Common myeloid progenitor, CD34-positive (primary cell): ENCODE results near the gene FANCC.

Source experiments
- CTCF ChIA-PET: fragments of 350-600 bp; sonication (Branson Sonifier 250); formaldehyde crosslinking; loops from one replicate; lab custom pipeline; 2021; ENCODE audit warnings: antibody characterized with exemption; lab: Charles Lee
- POLR2A ChIA-PET: fragments of 350-600 bp; sonication (Branson Sonifier 250); formaldehyde crosslinking; loops from one replicate; lab custom pipeline; 2021; ENCODE audit warnings: antibody characterized with exemption; lab: Charles Lee
- DNase-seq, 3 donors: peaks; one replicate each; pipeline versions ENCODE4 v3.0.0 to v3.0.0-alpha.2; 2013
- H3K27ac ChIP-seq, 2 experiments: 1 replicate in 1 of 2; 2 replicates in 1 of 2; pipeline ENCODE4 v1.7.0; 2013; ENCODE audit warnings: inconsistent platforms in 2 of 2, low read length in 2 of 2, mild to moderate bottlenecking in 2 of 2, low read depth in 1 of 2, moderate library complexity in 1 of 2; ENCODE audit not compliant: severe bottlenecking in 2 of 2, insufficient read depth in 1 of 2, poor library complexity in 1 of 2
- H3K27me3 ChIP-seq, 5 experiments: replicated peaks in 2 of 5; 1 replicate in 3 of 5; 2 replicates in 2 of 5; pipeline versions ENCODE4 v1.6.1 to v1.7.0; 2013; ENCODE audit warnings: low read length in 4 of 5, mild to moderate bottlenecking in 2 of 5, moderate library complexity in 2 of 5, inconsistent platforms in 1 of 5; ENCODE audit not compliant: insufficient read depth in 5 of 5, control insufficient read depth in 4 of 5
- H3K36me3 ChIP-seq, 4 experiments: 1 replicate in 2 of 4; 2 replicates in 2 of 4; pipeline versions ENCODE4 v1.6.1 to v1.7.0; 2013; ENCODE audit warnings: low read length in 3 of 4, control low read depth in 1 of 4, mild to moderate bottlenecking in 1 of 4; ENCODE audit not compliant: control insufficient read depth in 4 of 4, insufficient read depth in 4 of 4
- H3K4me1 ChIP-seq, 4 experiments: 1 replicate in 3 of 4; 2 replicates in 1 of 4; pipeline versions ENCODE4 v1.6.1 to v1.7.1; 2013; ENCODE audit warnings: low read length in 3 of 4, mild to moderate bottlenecking in 3 of 4, control low read depth in 1 of 4, inconsistent platforms in 1 of 4, moderate library complexity in 1 of 4; ENCODE audit not compliant: control insufficient read depth in 4 of 4, insufficient read depth in 4 of 4; ENCODE audit errors: control extremely low read depth in 1 of 4
- H3K4me3 ChIP-seq, 7 experiments: 1 replicate in 4 of 7; 2 replicates in 3 of 7; pipeline versions ENCODE4 v1.5.1 to v1.7.0; 2013; ENCODE audit warnings: mild to moderate bottlenecking in 7 of 7, low read length in 6 of 7, moderate library complexity in 6 of 7, inconsistent platforms in 2 of 7, low read depth in 2 of 7, control low read depth in 1 of 7; ENCODE audit not compliant: insufficient read depth in 4 of 7, control insufficient read depth in 1 of 7; ENCODE audit errors: extremely low read depth in 1 of 7
- H3K9me3 ChIP-seq, 5 experiments: 1 replicate in 4 of 5; 2 replicates in 1 of 5; pipeline versions ENCODE4 v1.6.1 to v1.7.1; 2013; ENCODE audit warnings: low read length in 4 of 5, mild to moderate bottlenecking in 2 of 5, inconsistent platforms in 1 of 5, low read depth in 1 of 5, moderate library complexity in 1 of 5; ENCODE audit not compliant: control insufficient read depth in 4 of 5, insufficient read depth in 2 of 5; ENCODE audit errors: control extremely low read depth in 1 of 5
- WGBS: methylation state at CpG from one replicate; pipeline ENCODE4 v1.1.5; 2013; ENCODE audit not compliant: insufficient coverage; 5-methylcytosine and 5-hydroxymethylcytosine counted together

Gene FANCC

GRCh38 chr9:95150903-95151302 lies 166.6 kb downstream of the FANCC start:
- H3K27me3 ChIP-seq = no peaks in the 10 kb centered on the region
- CTCF ChIA-PET = interaction anchor here (0.5 to 0.7 kb wide), 2 partner anchors 20 to 204 kb away, joined by 3 read pairs; no protein-coding TSS in a partner anchor
- H3K9me3 ChIP-seq = no peaks in the 10 kb centered on the region
- peaks cover 0 to 2% (median 0%) of the 10 kb centered on the region in 4 experiments for H3K36me3 ChIP-seq
- H3K4me1 ChIP-seq = no peaks in the 10 kb centered on the region
- WGBS = 98% methylated on average over 5 of the region's 7 CpGs
- DNase-seq = no peak
- POLR2A ChIA-PET = no interaction called here
- no peak overlapping the region for H3K4me3 ChIP-seq
- H3K27ac ChIP-seq = no peak overlapping the region

- 96% methylated on average over 2 of the region's 2 CpGs for WGBS
- no peaks in the 10 kb centered on the region for H3K27me3 ChIP-seq
- no peaks in the 10 kb centered on the region for H3K4me1 ChIP-seq
- no peak overlapping the region for H3K27ac ChIP-seq
- no peak overlapping the region for H3K4me3 ChIP-seq
- H3K36me3 ChIP-seq = peaks cover 0 to 8% (median under 1%) of the 10 kb centered on the region in 4 experiments
- ChIA-PET CTCF (interaction anchor here (0.7 kb wide), 1 partner anchor 20 kb away, joined by 3 read pairs; no protein-coding TSS in a partner anchor), POLR2A (no interaction called here)
- no peaks in the 10 kb centered on the region for H3K9me3 ChIP-seq
- DNase-seq = no peak
Observed at GRCh38 chr9:95148208-95148520, 169.3 kb downstream of the FANCC start.

- no peaks in the 10 kb centered on the region for H3K4me1 ChIP-seq
- H3K4me3 ChIP-seq = no peak overlapping the region
- 100% methylated on average over 5 of the region's 7 CpGs for WGBS
- H3K27me3 ChIP-seq = no peaks in the 10 kb centered on the region
- CTCF ChIA-PET = interaction anchor here (0.7 kb wide), 1 partner anchor 20 kb away, joined by 3 read pairs; no protein-coding TSS in a partner anchor
- peaks cover 0 to 8% (median under 1%) of the 10 kb centered on the region in 4 experiments for H3K36me3 ChIP-seq
- POLR2A ChIA-PET = no interaction called here
- H3K27ac ChIP-seq = no peak overlapping the region
- no peak for DNase-seq
- H3K9me3 ChIP-seq = no peaks in the 10 kb centered on the region
Observed at GRCh38 chr9:95147452-95148207, 169.9 kb downstream of the FANCC start.

GRCh38 chr9:95143591-95144561 lies 173.6 kb downstream of the FANCC start:
- H3K36me3 ChIP-seq = peaks cover 0 to 8% (median 0%) of the 10 kb centered on the region in 4 experiments
- H3K27me3 ChIP-seq = no peaks in the 10 kb centered on the region
- 96% methylated on average over 16 of the region's 18 CpGs for WGBS
- no peak overlapping the region for H3K27ac ChIP-seq
- POLR2A ChIA-PET = no interaction called here
- H3K9me3 ChIP-seq = no peaks in the 10 kb centered on the region
- DNase-seq = no peak
- CTCF ChIA-PET = interaction anchor here (2.4 kb wide), 1 partner anchor 14 kb away, joined by 8 read pairs; no protein-coding TSS in a partner anchor
- H3K4me3 ChIP-seq = no peak overlapping the region
- no peaks in the 10 kb centered on the region for H3K4me1 ChIP-seq

GRCh38 chr9:95142728-95143127 lies 174.8 kb downstream of the FANCC start:
- H3K4me3 ChIP-seq = no peak overlapping the region
- 96% methylated on average over 3 of the region's 3 CpGs for WGBS
- no peak overlapping the region for H3K27ac ChIP-seq
- DNase-seq = no peak
- ChIA-PET CTCF (interaction anchor here (1.3 to 2.8 kb wide), 3 partner anchors 13 to 100 kb away, joined by 3 to 9 read pairs (median 8); no protein-coding TSS in a partner anchor), POLR2A (no interaction called here)
- peaks cover 0 to 8% (median 0%) of the 10 kb centered on the region in 4 experiments for H3K36me3 ChIP-seq
- no peaks in the 10 kb centered on the region for H3K4me1 ChIP-seq
- H3K9me3 ChIP-seq = no peaks in the 10 kb centered on the region
- H3K27me3 ChIP-seq = no peaks in the 10 kb centered on the region

GRCh38 chr9:95142315-95142714 lies 175.2 kb downstream of the FANCC start:
- ChIA-PET POLR2A (no interaction called here), CTCF (interaction anchor here (1.3 to 2.8 kb wide), 3 partner anchors 12 to 101 kb away, joined by 3 to 9 read pairs (median 8); no protein-coding TSS in a partner anchor)
- Histone ChIP-seq H3K27ac (no peak overlapping the region), H3K4me3 (no peak overlapping the region), H3K9me3 (no peaks in the 10 kb centered on the region), H3K27me3 (no peaks in the 10 kb centered on the region), H3K4me1 (no peaks in the 10 kb centered on the region), H3K36me3 (peaks cover 0 to 8% (median 0%) of the 10 kb centered on the region in 4 experiments)
- DNase-seq = no peak
- 80% methylated on average over 1 of the region's 4 CpGs for WGBS
